ENCODE results near the gene HOXD1.

Gene HOXD1

GRCh38 chr2:176152350-176153181 is 35.9 kb upstream of the HOXD1 start:
- DNase-seq: no peak

GRCh38 chr2:176154576-176155252 is 33.8 kb upstream of the HOXD1 start:
- no peak for DNase-seq

GRCh38 chr2:176155356-176156044 is 33.0 kb upstream of the HOXD1 start:
- DNase-seq: no peak

- no peak for DNase-seq
Measured at GRCh38 chr2:176156301-176156806, 32.1 kb upstream of the HOXD1 start.

GRCh38 chr2:176156807-176157498 is 31.5 kb upstream of the HOXD1 start, which contains the start of gene HOXD3:
Gene HOXD3, plus strand, starts transcription at chr2:176157307. Its CDS starts 11,808 bp downstream, at chr2:176169115.
- DNase-seq: no peak

GRCh38 chr2:176157499-176158185 is 30.8 kb upstream of the HOXD1 start:
- DNase-seq: no peak

- no peak for DNase-seq
Measured at GRCh38 chr2:176158186-176158591, 30.3 kb upstream of the HOXD1 start.

GRCh38 chr2:176158855-176159662 is 29.4 kb upstream of the HOXD1 start:
- peak; percentile 51 for DNase-seq

- no peak for DNase-seq
Measured at GRCh38 chr2:176159663-176160250, 28.7 kb upstream of the HOXD1 start.

GRCh38 chr2:176160251-176160985 is 28.1 kb upstream of the HOXD1 start:
- DNase-seq: peak; percentile 59

GRCh38 chr2:176160986-176161824 is 27.3 kb upstream of the HOXD1 start:
- DNase-seq: no peak

GRCh38 chr2:176161825-176162626 is 26.4 kb upstream of the HOXD1 start:
- DNase-seq: peak; percentile 89

GRCh38 chr2:176162911-176163671 is 25.4 kb upstream of the HOXD1 start:
- DNase-seq: no peak

GRCh38 chr2:176163672-176164056 is 24.8 kb upstream of the HOXD1 start:
- no peak for DNase-seq

GRCh38 chr2:176164201-176164600 is 24.3 kb upstream of the HOXD1 start:
- DNase-seq: no peak

- no peak for DNase-seq
Measured at GRCh38 chr2:176164611-176165369, 23.7 kb upstream of the HOXD1 start.

Measured in fibroblast of skin of scalp (primary cell).